Measurements from ENCODE around the gene HAND2.

HAND2 gene

DNA sequence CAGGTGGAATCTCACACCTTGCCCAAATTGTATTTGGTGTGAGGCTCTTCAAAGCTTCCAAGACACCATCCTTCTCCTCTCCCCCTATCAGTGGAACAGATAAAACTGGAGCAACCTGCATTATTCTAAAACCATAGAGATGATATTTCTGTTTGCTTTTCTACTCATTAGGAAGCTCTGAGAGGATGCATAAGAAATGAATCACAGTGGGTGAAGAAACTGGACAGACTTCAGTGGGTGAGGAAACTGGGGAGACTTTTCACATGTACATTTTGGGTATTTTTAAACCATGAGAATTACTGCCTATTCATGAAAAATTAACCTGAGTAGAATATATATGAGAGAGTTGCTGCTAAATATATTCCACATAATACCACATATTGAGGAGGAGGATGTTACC is 16.4 kb downstream of the HAND2 start:
- no peak for DNase-seq (ENCODE audit: low read depth)
- no peak overlapping the region for H3K4me3 ChIP-seq (ENCODE audit: low read depth, low read length)
- TF ChIP-seq CTCF (IDR thresholded peaks at IDR 0.05; ENCODE audit: control insufficient read depth, extremely low read depth, insufficient read depth), result no peak

- no peak overlapping the region for H3K4me3 ChIP-seq (ENCODE audit: low read depth, low read length)
- TF ChIP-seq CTCF (IDR thresholded peaks at IDR 0.05; ENCODE audit: control insufficient read depth, extremely low read depth, insufficient read depth), result no peak
- no peak for DNase-seq (ENCODE audit: low read depth)
Measured at GRCh38 chr4:173511787-173512361, 18.2 kb downstream of the HAND2 start.

- TF ChIP-seq CTCF (IDR thresholded peaks at IDR 0.05; ENCODE audit: control insufficient read depth, extremely low read depth, insufficient read depth), result no peak
- DNase-seq (ENCODE audit: low read depth), result no peak
- no peak overlapping the region for H3K4me3 ChIP-seq (ENCODE audit: low read depth, low read length)
Measured at GRCh38 chr4:173509036-173510001, 20.7 kb downstream of the HAND2 start.

DNA sequence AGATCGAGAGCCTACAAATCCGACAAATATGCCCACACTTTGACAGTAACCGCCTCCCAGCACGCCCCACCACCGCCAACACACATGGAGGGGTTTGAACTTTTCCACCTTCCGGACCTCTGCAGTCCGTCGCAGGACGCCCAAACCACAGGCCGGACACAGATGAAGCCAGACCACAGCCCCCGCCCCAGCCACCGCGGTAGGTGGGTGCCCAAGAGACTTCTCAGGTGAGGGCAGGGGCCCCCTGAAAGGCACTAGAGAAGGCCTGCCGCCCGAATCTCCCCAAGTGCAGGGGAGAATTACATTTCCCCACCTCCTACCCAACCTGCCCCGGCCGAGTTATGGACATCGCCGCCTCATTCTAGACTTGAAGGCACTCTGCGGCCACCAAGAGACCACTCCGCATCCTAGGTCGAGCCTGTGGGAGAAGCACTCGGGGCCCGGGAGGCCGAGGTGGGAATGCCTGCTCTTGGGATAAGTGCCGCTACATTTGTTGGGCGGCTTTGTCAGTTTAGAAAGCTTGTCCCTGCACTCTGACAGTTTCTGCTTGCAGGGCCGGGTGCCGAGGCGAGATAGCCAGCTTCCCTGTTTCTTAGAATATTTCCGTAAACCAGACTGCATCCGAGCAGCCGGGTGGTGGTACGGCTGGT is 21.5 kb downstream of the HAND2 start:
- no peak for TF ChIP-seq CTCF (IDR thresholded peaks at IDR 0.05; ENCODE audit: control insufficient read depth, extremely low read depth, insufficient read depth)
- no peak for DNase-seq (ENCODE audit: low read depth)
- H3K4me3 ChIP-seq (ENCODE audit: low read depth, low read length), result no peak overlapping the region

GRCh38 chr4:173507471-173508385 is 22.3 kb downstream of the HAND2 start:
- no peak for TF ChIP-seq CTCF (IDR thresholded peaks at IDR 0.05; ENCODE audit: control insufficient read depth, extremely low read depth, insufficient read depth)
- no peak overlapping the region for H3K4me3 ChIP-seq (ENCODE audit: low read depth, low read length)
- DNase-seq (ENCODE audit: low read depth), result no peak

- no peak for DNase-seq (ENCODE audit: low read depth)
- H3K4me3 ChIP-seq (ENCODE audit: low read depth, low read length), result no peak overlapping the region
- TF ChIP-seq CTCF (IDR thresholded peaks at IDR 0.05; ENCODE audit: control insufficient read depth, extremely low read depth, insufficient read depth), result no peak
Measured at GRCh38 chr4:173506597-173507211, 23.3 kb downstream of the HAND2 start.

Measured in LNCaP clone FGC (cell line).